HG03571 (cell line): ENCODE measurements around the gene GADL1.

Experiments
- ATAC-seq: cut with Tn5 transposase; IDR thresholded peaks from one replicate; pipeline ENCODE4 v1.9.1; 2021; ENCODE audit not compliant: unreplicated experiment

The GADL1 gene

DNA sequence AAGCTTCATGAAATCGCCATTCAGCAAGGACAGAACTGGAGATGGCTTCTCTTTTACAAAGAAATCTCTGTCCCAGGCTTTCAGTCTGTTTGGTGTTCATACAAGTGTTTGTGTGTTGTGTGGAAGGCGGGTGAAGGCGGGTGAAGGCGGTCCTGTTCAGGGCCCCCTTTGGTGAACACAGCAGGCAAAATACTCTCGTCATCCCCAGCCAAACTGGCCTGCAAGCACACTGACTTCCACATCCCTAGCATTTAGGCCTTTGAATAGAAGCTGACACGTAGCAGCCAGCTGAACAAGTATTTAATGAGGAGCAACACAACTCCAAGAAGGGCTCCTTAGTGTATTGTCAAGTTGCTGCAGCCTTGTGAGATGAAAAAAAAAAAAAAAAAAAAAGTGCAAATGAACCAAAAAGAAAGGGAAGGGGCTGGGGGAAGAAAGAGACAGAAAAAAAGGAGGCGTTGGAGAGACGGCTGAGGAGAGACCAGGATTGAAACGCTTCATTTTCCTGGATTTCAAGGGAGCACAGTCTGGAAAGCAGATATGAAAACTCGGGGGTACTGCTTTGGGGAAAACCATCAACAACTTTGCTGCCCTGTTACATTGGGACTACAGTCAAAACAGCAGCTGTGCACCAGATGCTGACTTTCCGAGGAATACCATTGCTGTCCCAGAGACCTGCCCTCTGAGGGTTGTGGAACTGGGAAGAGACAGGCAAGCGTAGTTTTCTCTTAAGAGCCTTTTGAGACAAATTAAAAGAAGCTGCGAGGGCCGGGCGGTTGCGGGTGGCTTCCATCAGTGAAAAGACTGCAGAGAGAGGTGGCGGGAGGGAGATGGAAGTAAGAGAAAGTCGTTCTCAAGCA is 213.4 kb downstream of the GADL1 start:
- no peak for ATAC-seq

DNA sequence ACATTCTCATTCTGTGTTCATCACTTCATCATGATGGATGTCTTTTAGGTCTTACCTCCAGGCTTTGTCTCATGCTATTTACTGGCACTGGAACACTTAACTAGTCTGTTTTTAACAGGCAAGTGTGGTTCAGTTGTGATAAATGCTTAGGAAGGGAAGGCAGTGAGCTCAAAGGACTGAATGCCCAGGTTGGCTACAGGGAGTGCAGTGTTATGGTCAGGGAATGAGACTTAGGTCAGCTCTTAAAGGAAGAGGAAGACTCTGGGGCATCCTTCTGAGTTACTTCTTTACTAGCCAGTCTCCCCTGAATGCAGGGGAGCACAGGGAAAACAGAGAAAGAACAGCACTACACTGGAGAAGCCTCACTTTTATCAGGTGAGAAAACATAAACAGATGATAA is 215.4 kb downstream of the GADL1 start:
- no peak for ATAC-seq

DNA sequence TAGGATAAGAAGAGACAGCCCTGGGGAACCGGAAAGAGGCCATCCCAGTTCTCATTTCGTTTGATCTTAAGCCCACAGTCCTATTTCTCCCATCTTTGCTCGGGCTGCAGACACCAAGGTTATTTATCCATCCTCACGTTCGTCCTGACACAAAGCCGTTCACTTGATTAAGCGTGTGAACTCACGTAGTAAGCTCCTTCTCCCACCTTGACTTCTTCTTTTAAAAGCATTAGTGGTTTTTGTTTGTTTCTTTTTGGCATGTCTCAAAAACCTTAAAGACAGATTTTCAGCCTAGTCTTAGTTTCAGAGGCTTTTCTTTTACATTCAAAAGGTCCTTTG is 217.1 kb downstream of the GADL1 start:
- ATAC-seq: no peak

DNA sequence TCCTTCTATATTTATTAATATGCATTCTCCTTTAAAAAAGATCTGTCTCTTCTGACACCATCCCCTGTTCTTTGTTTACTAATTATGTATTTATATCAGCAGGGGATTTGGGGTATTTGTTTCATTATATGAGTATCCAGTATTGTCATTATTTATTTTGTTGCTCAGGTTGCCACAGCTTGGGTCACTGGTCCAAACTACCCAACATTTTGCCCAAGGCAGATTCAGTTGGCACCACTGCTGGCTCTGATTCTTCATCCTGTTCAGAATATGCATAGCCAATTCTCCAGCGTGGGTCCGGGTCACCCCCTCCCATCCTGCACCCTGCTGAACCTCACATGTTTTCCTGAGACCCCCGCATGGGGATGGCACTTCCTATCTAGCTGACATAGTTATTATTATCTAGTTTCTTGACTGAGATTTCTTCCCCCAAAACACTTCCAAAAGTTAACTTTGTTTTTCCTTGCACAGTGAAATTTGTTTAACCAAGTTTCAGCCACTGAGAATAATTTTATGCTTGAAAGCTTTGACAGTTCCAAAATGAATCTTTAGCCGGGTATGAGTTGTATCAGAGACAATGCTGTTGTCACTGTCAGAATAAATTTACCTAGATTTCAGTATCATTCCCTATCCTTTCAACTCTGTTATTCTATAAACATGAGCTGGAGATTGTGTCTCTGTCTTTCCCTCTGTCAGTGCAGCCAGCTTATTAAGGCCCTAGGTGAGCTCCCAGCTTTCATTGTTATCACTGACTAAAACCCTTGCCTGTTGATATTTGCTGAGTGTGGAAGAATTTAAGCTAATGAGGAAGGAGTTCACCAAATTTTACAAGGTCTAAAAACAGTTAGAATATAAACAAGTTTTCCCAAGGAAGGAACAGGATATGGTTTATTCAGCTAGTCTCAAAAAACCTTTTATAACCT is 217.8 kb downstream of the GADL1 start:
- no peak for ATAC-seq
